HEK293 (cell line): ENCODE results near the gene TMEM51.

ENCODE experiments used
- MEIS1 ChIP-seq: sonication (generic); formaldehyde crosslinking; IDR thresholded peaks from 2 replicates; pipeline ENCODE4 v1.8.1; 2022; ENCODE audit warnings: missing genetic modification reagents, mild to moderate bottlenecking, borderline replicate concordance
- SP2 ChIP-seq: fragments of 450-650 bp; formaldehyde crosslinking; IDR thresholded peaks from 2 replicates; pipeline ENCODE4 v1.5.1; 2016; ENCODE audit warnings: missing biosample characterization, missing genetic modification characterization
- ZNF658 ChIP-seq: fragments of 450-650 bp; formaldehyde crosslinking; IDR thresholded peaks from 2 replicates; pipeline ENCODE4; 2016; ENCODE audit warnings: missing biosample characterization, missing genetic modification characterization
- ZNF830 ChIP-seq: fragments of 450-650 bp; IDR thresholded peaks from 2 replicates; pipeline ENCODE4 v1.5.0; 2018; ENCODE audit warnings: missing biosample characterization, missing genetic modification characterization, low read depth, mild to moderate bottlenecking, moderate library complexity
- TF ChIP-seq, protein P1 (sequence below): fragments of 450-650 bp; formaldehyde crosslinking; IDR thresholded peaks from 2 replicates; pipeline ENCODE4 v1.5.1; 2016; ENCODE audit warnings: missing biosample characterization, missing genetic modification characterization
- TF ChIP-seq, protein P2 (sequence below): fragments of 450-650 bp; formaldehyde crosslinking; IDR thresholded peaks from 2 replicates; pipeline ENCODE4 v1.5.1; 2016; ENCODE audit warnings: missing biosample characterization, missing genetic modification characterization

DNA sequence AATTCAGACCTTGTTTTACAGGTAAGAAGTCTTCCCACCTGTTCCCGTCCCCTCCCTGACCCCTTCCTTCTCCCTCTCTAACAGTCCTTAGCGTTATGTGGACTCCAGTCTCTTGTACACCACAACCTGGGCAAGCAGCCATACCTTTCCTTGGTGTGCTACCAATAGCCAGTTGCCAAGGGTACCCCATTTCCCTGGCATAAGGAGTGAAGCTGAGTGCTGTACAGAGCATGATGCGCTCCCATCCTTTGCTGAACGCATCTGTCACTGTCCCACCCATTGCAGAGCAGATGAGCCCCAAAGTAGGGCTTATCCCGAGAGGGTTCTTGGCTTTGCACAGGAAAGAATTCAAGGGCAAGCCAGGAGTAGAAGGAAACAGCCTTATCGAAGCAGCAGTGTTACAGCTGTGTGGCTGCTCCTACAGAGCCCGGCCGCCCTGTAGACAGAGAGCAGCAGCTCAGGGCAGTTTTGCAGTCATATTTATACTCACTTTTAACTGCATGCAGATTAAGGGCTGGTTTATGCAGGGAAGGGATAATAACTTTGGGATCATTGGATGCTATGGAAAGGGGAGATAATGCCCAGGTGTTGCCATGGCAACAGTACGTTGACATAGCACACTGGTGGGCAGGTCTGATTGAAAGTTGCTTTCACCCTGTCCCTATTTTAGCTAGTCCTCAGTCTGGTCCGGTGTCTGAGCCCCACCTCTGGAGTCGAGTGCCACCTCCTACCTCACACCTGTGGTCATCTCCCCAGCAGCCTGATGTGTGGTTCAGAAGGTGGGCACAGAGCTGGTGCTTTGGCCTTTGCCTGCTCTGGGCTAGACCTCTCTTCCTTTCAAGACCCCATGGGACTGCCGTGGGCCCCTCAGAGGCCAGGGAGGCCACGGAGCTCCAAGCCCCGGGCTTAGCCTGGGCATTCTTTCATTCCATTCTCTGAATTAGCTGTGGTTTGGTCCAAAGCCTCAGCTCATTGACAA lies 98.6 kb downstream of the TMEM51 start:
- TF ChIP-seq, protein P1, sequence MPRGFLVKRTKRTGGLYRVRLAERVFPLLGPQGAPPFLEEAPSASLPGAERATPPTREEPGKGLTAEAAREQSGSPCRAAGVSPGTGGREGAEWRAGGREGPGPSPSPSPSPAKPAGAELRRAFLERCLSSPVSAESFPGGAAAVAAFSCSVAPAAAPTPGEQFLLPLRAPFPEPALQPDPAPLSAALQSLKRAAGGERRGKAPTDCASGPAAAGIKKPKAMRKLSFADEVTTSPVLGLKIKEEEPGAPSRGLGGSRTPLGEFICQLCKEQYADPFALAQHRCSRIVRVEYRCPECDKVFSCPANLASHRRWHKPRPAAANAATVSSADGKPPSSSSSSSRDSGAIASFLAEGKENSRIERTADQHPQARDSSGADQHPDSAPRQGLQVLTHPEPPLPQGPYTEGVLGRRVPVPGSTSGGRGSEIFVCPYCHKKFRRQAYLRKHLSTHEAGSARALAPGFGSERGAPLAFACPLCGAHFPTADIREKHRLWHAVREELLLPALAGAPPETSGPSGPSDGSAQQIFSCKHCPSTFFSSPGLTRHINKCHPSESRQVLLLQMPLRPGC: no peak
- TF ChIP-seq, protein P2, sequence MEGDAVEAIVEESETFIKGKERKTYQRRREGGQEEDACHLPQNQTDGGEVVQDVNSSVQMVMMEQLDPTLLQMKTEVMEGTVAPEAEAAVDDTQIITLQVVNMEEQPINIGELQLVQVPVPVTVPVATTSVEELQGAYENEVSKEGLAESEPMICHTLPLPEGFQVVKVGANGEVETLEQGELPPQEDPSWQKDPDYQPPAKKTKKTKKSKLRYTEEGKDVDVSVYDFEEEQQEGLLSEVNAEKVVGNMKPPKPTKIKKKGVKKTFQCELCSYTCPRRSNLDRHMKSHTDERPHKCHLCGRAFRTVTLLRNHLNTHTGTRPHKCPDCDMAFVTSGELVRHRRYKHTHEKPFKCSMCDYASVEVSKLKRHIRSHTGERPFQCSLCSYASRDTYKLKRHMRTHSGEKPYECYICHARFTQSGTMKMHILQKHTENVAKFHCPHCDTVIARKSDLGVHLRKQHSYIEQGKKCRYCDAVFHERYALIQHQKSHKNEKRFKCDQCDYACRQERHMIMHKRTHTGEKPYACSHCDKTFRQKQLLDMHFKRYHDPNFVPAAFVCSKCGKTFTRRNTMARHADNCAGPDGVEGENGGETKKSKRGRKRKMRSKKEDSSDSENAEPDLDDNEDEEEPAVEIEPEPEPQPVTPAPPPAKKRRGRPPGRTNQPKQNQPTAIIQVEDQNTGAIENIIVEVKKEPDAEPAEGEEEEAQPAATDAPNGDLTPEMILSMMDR (tag by site-specific recombination): no peak
- TF ChIP-seq MEIS1 (CRISPR knock-in tag): no peak
- no peak for TF ChIP-seq ZNF830 (tag by site-specific recombination)
- no peak for TF ChIP-seq SP2 (tag by site-specific recombination)
- TF ChIP-seq ZNF658 (tag by site-specific recombination): no peak
